ENCODE data around the gene TMEM231.
A peak's percentile ranks its signal among the peaks of the same experiment; 100 is the strongest.

TMEM231 gene

DNA sequence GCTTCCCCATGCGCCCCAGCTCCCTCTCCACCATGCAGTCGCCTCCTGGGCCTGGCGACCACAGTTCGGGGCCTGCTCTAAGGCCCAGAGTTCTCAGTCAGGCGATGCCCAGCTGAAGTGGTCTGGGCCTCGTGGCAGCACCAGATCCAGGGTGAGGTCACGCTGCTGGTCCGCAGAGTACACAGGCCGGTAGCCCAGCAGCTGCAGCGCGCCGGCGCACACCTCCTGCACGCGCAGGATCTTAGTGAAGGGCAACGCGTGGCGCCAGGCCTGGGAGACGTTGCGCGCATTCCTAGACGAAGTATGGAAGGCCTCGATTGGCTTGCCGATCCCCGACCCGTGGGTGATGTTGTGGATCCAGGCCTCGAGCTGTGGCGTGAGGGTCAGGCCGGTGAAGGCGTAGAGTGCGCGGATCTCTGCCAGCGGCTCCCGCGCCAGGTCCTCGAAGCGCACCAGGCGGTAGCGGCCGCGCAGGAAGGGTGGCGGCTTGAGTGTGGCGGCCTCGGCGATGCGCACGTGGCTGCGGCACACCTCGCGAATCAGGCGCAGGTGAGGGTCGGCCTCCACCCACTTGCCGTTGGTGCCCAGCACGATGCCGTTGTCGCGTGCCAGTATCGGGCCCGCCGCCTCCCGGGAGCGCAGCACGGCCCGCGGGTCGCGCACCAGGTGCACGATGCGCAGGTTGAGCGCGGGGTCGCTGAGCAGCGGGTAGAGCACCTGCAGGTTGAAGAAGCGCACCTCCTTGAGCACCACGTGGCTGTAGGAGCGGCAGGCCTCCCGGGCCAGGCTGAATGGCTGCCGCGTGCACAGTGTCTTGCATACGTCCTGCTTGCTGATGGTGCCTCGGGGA, 26.8 kb downstream of the TMEM231 start:
- no peak overlapping the region for H3K4me3 ChIP-seq (ENCODE audit: low read depth, low read length)
- TF ChIP-seq, protein P1, sequence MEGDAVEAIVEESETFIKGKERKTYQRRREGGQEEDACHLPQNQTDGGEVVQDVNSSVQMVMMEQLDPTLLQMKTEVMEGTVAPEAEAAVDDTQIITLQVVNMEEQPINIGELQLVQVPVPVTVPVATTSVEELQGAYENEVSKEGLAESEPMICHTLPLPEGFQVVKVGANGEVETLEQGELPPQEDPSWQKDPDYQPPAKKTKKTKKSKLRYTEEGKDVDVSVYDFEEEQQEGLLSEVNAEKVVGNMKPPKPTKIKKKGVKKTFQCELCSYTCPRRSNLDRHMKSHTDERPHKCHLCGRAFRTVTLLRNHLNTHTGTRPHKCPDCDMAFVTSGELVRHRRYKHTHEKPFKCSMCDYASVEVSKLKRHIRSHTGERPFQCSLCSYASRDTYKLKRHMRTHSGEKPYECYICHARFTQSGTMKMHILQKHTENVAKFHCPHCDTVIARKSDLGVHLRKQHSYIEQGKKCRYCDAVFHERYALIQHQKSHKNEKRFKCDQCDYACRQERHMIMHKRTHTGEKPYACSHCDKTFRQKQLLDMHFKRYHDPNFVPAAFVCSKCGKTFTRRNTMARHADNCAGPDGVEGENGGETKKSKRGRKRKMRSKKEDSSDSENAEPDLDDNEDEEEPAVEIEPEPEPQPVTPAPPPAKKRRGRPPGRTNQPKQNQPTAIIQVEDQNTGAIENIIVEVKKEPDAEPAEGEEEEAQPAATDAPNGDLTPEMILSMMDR (IDR thresholded peaks at IDR 0.05; ENCODE audit: borderline replicate concordance, insufficient read depth, low read depth, low read length) = no peak

DNA sequence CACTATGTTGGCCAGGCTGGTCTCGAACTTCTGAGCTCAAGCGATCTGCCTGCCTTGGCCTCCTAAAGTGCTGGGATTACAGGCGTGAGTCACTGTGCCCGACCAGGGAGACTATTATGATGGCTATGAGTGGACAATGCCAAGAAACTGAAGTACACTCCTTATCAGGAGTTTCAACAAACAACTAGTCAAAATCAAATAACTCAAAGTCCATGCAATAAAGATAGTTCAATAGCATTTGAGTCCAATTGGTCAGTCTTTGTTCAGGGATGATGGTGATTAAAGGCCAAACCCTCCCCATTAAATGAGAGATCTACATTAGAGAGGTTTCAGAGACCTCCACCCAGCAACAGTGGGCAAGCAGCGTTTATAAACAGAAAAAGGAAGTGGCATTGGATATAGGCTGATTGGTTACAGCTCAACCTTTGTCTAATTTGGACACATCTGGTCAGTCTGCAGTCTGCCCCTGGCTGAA, 28.2 kb downstream of the TMEM231 start:
- H3K4me3 ChIP-seq (ENCODE audit: low read depth, low read length) = no peak overlapping the region
- TF ChIP-seq, protein P1 (IDR thresholded peaks at IDR 0.05; ENCODE audit: borderline replicate concordance, insufficient read depth, low read depth, low read length) = no peak

DNA sequence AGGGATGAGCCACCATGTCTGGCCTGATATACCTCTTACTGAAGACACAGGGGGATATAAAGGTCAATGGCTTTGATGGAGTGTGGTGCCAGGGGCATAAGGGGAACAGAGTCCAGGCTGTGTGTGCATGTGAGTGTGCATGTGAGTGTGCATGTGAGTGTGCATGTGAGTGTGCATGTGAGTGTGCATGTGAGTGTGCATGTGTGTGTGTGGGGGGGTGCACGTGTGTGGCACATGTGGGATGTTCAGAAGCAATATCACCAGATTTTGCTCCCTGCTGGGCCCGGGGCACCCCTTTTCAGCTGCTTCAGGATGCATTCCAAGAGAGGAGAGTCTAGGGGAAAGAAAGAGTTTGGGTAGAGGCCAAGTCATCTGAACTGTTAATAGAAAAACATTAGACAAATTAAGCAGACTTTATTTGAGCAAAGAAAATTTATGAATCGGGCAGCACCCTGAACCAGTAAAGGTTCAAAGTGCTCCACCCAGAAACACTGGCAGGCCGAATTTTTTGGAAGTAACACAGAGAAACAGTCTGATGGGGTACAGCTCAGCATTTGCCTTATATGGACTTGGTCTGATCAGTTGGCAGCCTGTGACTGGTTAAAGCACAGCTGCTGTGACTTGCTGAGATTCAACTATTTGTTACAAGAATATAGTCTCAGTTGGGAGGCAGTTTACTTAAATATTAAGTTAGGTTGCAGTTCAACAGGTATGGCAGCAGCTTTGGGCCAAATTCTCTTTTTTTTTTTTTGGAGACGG, 29.8 kb downstream of the TMEM231 start:
- no peak overlapping the region for H3K4me3 ChIP-seq (ENCODE audit: low read depth, low read length)
- TF ChIP-seq, protein P1 (IDR thresholded peaks at IDR 0.05; ENCODE audit: borderline replicate concordance, insufficient read depth, low read depth, low read length) = no peak

DNA sequence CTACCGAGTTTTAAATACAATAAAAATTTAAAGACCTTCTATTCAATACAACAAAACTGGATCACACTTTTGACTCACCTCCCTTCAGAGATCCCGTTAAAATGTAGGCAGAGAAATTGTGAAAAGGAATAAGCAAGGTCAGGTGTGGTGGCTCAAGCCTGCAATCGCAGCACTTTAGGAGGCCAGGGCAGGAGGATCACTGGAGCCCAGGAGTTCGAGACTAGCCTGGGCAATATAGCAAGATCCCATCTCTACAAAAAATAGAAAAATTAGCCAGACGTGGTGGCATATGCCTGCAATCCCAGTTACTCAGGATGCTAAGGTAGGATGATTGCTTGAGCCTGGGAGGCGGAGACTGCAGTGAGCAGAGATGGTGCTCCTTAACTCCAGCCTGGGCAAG, 36.9 kb downstream of the TMEM231 start:
- TF ChIP-seq, protein P1 (IDR thresholded peaks at IDR 0.05; ENCODE audit: borderline replicate concordance, insufficient read depth, low read depth, low read length) = no peak
- no peak overlapping the region for H3K4me3 ChIP-seq (ENCODE audit: low read depth, low read length)

DNA sequence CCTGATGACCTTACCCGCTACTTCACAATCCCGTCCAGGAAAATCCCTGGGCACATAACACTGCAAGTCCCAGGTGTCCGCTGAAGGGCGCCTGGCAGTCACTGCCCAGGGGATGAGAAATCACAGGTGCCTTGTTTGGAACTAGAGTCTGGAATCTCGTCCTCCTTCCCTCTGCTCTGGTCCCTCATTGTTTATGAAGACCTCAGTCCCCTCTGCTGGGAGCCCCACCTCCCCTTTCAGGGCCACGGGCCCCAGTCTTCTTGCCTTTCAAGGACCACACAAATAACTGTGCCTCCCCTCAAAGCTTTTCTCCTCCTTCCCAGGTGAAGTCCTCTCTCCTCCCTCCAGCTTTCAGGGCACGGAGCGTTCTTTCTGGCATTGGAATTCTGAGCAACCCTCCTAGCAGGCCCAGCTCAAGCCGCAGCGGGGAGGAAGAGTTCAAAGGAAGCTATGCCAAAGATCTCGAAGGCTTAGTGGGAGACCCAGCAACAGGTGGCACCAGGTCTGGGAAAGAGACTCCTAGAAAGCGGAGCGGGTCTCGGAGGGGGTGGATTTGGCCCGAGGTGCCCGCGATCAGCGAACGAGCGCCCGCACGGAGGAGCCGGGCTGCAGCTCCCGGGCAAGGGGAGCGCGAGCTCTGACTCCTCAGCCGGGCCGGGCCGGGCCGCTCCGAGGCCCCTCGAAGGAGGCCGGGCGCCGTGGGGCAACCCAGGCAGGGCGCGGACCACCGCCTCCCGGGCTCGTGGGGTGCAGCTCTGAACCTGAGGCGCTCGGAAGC, 39.7 kb downstream of the TMEM231 start:
- H3K4me3 ChIP-seq (ENCODE audit: low read depth, low read length) = peak overlapping the region; percentile 97

DNA sequence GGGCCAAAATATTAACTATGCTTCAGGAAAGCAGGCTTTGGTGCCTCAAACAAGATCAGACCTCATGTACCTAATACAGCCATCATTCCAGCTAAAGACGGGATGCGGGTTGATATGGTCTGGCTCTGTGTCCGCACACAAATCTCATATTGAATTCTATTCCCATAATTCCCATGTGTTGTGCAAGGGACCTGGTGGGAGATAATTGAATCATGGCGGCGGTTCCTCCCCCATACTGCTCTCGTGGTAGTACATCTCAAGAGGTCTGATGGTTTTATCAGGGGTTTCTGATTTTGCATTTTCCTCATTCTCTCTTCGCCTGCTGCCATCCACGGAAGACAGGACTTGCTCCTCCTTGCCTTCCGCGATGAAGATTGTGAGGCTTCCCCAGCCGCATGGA, 41.8 kb downstream of the TMEM231 start:
- TF ChIP-seq, protein P1 (IDR thresholded peaks at IDR 0.05; ENCODE audit: borderline replicate concordance, insufficient read depth, low read depth, low read length) = no peak
- H3K4me3 ChIP-seq (ENCODE audit: low read depth, low read length) = no peak overlapping the region

DNA sequence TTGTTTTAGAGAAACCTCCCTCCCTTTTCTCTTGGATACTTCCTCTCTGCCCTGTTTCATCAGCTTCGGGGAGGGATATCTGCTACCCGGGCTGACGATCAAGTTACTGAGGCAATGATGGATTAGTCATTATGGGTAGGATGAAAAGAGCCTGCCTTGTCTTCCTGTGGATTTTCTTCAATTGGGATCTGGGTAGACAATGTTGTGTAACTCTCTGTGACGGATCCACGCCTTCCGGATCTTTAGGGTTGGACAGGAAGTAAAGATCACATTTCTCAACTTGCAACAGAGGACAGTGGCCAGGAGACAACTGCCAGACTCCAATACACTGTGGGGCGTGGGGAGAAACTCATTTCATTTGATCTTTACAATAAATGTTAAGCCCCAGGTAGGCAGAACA, 49.5 kb downstream of the TMEM231 start:
- TF ChIP-seq, protein P1 (IDR thresholded peaks at IDR 0.05; ENCODE audit: borderline replicate concordance, insufficient read depth, low read depth, low read length) = no peak

More for the DNA sequence above, 49.5 kb downstream of the TMEM231 start:
- no peak overlapping the region for H3K4me3 ChIP-seq (ENCODE audit: low read depth, low read length)

Measured in GM12875 (cell line).